GM21717 (cell line): ENCODE results near the gene RAPGEF2.
"Not testable (repeated sequence)": the region's sequence is repeated elsewhere in the genome, so short reads cannot be mapped to it uniquely, and the experiment has no call there.

Source experiments
- ATAC-seq: cut with Tn5 transposase; IDR thresholded peaks from one replicate; pipeline ENCODE4 v1.9.1; 2021; ENCODE audit warnings: mild to moderate bottlenecking, moderate library complexity; ENCODE audit not compliant: unreplicated experiment

Gene RAPGEF2

GRCh38 chr4:159158083-159158617 is 55.3 kb downstream of the RAPGEF2 start:
- no peak for ATAC-seq

GRCh38 chr4:159158985-159159384 is 56.1 kb downstream of the RAPGEF2 start:
- ATAC-seq: no peak

- no peak for ATAC-seq
These were observed 56.7 kb downstream of the RAPGEF2 start for GRCh38 chr4:159159611-159160010.

GRCh38 chr4:159160242-159160641 is 57.4 kb downstream of the RAPGEF2 start:
- ATAC-seq: no peak

- not testable (repeated sequence) for ATAC-seq
These were observed 58.6 kb downstream of the RAPGEF2 start for GRCh38 chr4:159161436-159161835.

- no peak for ATAC-seq
These were observed 59.7 kb downstream of the RAPGEF2 start for GRCh38 chr4:159162576-159162975.

GRCh38 chr4:159163521-159163920 is 60.6 kb downstream of the RAPGEF2 start:
- no peak for ATAC-seq

GRCh38 chr4:159169404-159170302 is 66.8 kb downstream of the RAPGEF2 start:
- ATAC-seq: peak; percentile 51

- no peak for ATAC-seq
These were observed 68.4 kb downstream of the RAPGEF2 start for GRCh38 chr4:159171287-159171686.

GRCh38 chr4:159173886-159174285 is 71.0 kb downstream of the RAPGEF2 start:
- ATAC-seq: no peak

GRCh38 chr4:159174645-159175084 is 71.8 kb downstream of the RAPGEF2 start:
- ATAC-seq: no peak

GRCh38 chr4:159175085-159175988 is 72.5 kb downstream of the RAPGEF2 start:
- peak; percentile 40 for ATAC-seq

GRCh38 chr4:159175989-159176375 is 73.1 kb downstream of the RAPGEF2 start:
- ATAC-seq: no peak

- ATAC-seq: peak; percentile 46
These were observed 74.6 kb downstream of the RAPGEF2 start for GRCh38 chr4:159177265-159178150.

- ATAC-seq: peak; percentile 32
These were observed 75.3 kb downstream of the RAPGEF2 start for GRCh38 chr4:159178151-159178546.

GRCh38 chr4:159178979-159179969 is 76.4 kb downstream of the RAPGEF2 start:
- ATAC-seq: no peak

- not testable (repeated sequence) for ATAC-seq
These were observed 81.2 kb downstream of the RAPGEF2 start for GRCh38 chr4:159183885-159184605.

GRCh38 chr4:159185591-159186023 is 82.7 kb downstream of the RAPGEF2 start:
- peak; percentile 69 for ATAC-seq
